GM18858 (cell line): ENCODE data around the gene KIRREL3.
"Not testable (repeated sequence)": the region's sequence is repeated elsewhere in the genome, so short reads cannot be mapped to it uniquely, and the experiment has no call there.

Experiments used
- ATAC-seq: cut with Tn5 transposase; IDR thresholded peaks from one replicate; pipeline ENCODE4 v1.9.1; 2021; ENCODE audit not compliant: unreplicated experiment

Gene KIRREL3

GRCh38 chr11:126378763-126379162 lies 621.8 kb downstream of the KIRREL3 start:
- ATAC-seq: no peak

- ATAC-seq: no peak
These were observed 624.8 kb downstream of the KIRREL3 start for GRCh38 chr11:126375726-126376125.

GRCh38 chr11:126374562-126375300 lies 625.8 kb downstream of the KIRREL3 start:
- ATAC-seq: not testable (repeated sequence)

GRCh38 chr11:126373389-126374066 lies 627.0 kb downstream of the KIRREL3 start:
- not testable (repeated sequence) for ATAC-seq
